HG03159 (cell line): ENCODE data around the gene BCL11A.

Experiments used
- ATAC-seq: cut with Tn5 transposase; IDR thresholded peaks from one replicate; pipeline ENCODE4 v1.9.1; 2021; ENCODE audit warnings: mild to moderate bottlenecking, moderate library complexity; ENCODE audit not compliant: unreplicated experiment

The BCL11A gene

GRCh38 chr2:60412620-60413019 is 140.8 kb downstream of the BCL11A start:
- ATAC-seq, result no peak

- no peak for ATAC-seq
Measured at GRCh38 chr2:60412027-60412426, 141.4 kb downstream of the BCL11A start.

- no peak for ATAC-seq
Measured at GRCh38 chr2:60411295-60411694, 142.2 kb downstream of the BCL11A start.

GRCh38 chr2:60410456-60411146 is 142.9 kb downstream of the BCL11A start:
- ATAC-seq, result no peak

- ATAC-seq, result no peak
Measured at GRCh38 chr2:60409531-60409871, 144.0 kb downstream of the BCL11A start.

GRCh38 chr2:60408811-60409530 is 144.5 kb downstream of the BCL11A start:
- ATAC-seq, result no peak

GRCh38 chr2:60408207-60408606 is 145.2 kb downstream of the BCL11A start:
- no peak for ATAC-seq

GRCh38 chr2:60407398-60407797 is 146.1 kb downstream of the BCL11A start:
- no peak for ATAC-seq

- ATAC-seq, result no peak
Measured at GRCh38 chr2:60406192-60406591, 147.3 kb downstream of the BCL11A start.

- ATAC-seq, result no peak
Measured at GRCh38 chr2:60405271-60405919, 148.1 kb downstream of the BCL11A start.
